ENCODE data around the gene TAC3.
A peak's percentile ranks its signal among the peaks of the same experiment; 100 is the strongest.
"Not testable (repeated sequence)": the region's sequence is repeated elsewhere in the genome, so short reads cannot be mapped to it uniquely, and the experiment has no call there.

Gene TAC3

DNA sequence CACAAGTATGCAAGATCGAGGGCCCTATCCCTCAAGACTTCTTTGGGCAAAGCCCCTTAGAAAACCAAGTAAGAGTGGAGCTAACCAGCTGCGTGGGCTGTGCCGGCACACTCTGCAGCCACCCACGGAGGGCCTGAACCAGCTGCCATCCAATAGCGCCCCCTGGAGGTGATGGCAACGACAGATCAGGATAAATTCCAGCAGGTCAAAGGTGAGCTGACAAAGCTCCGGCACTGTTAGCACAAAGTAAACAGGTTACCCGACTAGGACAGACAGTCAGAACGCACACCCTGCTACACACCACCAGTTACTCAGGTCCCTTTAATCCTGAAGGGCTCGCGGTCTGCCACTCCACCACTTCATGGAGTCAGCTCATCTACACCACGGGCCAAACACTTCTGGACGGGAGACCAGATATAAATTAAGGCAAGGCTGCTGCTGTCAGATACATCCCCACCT lies 14.9 kb downstream of the TAC3 start:
- peak in 1 of 2 experiments; percentile 54 for DNase-seq

DNA sequence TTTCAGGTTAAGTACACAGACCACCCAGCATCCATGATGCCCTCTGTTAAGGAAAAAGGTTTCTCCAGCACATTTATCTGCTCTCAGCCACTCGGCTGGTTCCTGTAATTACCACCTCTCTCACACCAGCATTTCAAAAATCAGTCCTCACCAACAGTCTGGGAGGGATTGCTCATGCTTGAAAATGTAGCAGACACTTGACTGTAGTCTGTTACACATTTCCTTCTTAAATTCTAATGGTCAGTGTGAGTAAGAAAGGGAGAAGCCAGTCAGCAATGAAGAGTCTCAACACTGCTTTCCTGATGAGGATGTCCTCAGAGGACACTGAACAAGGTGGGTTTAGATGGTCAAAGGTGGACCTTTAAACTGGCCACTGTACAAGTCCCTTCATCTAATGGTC lies 15.9 kb downstream of the TAC3 start:
- no peak for DNase-seq

DNA sequence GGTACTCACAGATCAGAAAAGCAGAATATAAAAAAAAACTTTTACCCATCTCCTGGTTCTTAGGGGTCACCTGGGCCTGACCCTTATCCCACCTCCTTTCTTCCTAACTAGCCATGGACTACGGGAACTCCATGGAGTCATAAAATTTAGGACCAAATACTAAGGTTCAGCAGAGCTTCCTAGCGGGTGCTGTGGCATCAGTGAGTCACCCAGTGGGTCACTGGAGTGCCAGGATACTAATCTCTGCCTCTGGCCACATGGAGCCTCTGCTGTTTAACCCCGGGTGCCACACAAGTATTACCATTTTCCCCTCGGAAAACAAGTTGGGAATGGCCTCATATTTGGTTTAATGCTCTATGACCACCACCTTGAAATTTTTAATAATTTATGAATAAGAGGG lies 16.9 kb downstream of the TAC3 start:
- DNase-seq, result no peak

DNA sequence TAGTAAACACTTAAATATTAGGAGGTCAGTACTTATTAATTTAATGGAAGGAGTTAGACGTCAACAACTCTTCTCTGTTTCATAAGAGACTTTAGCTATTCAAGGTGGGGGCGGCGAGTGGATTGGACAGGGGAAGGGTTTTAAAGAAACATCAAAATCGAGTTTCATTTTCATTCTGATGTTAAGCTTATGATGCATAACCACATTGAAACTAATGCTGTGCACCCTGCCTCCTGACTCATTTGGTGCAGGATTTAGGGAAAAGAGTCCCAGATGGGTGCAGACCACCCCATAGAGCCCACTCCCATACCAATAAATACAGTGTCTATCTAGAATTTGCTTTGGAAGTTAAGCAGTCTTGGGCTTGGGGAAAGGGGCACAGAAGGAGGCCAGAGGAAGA lies 17.3 kb downstream of the TAC3 start:
- no peak for DNase-seq

DNA sequence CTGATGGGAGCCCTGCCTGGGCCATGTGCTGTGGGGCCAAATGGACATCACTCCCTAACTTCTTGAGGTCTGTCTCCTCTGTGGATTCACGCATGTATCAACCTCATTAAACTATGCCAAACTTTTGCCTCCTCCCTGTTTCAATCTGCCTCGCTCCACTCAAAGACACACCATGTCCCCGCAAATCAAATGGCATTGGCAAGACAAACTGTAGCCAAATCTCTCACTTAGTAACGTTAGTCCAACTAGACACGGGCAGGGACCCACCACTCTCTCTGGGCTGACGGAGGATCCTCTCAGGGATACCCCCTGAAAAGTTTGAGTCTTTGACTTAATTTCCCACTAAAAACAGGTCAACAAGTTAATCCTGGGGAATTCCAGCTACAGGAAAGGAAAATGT lies 18.0 kb downstream of the TAC3 start:
- no peak for DNase-seq

DNA sequence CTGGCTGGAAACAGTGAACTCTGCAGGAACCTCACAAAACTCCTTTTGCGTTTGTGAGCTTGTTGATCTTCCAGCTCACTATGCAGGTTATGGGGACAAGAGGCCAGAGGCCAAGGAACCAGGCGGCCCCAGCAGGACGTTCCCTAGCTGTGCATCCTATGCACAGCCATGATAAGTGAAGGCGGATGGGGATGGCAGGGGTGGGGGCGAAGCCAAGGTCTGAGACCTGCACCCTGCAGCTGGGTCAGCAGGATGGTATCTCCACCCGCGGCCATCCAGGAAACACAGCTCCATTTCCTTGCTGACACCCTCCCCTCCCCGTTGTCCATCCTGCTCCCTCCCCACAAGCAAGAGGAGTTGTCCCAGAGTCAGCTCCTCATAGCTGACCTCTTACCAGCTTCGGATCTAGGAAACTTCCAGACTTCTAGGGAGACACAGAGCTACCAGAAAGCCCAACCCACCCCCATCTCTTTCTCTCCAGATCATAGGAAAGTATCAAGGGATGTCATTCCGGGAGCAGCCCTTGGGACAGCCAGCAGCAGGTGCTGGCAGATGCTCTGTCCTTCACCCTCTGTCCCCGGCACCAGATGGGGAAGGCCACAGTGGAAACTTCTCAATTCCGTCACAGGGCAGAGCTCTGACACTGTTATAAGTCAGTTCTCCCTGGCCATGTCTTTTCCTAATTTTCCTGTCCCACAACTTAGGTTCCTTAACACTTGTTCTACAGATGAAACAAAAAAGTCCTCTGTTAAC lies 19.4 kb downstream of the TAC3 start:
- DNase-seq, result no peak

DNA sequence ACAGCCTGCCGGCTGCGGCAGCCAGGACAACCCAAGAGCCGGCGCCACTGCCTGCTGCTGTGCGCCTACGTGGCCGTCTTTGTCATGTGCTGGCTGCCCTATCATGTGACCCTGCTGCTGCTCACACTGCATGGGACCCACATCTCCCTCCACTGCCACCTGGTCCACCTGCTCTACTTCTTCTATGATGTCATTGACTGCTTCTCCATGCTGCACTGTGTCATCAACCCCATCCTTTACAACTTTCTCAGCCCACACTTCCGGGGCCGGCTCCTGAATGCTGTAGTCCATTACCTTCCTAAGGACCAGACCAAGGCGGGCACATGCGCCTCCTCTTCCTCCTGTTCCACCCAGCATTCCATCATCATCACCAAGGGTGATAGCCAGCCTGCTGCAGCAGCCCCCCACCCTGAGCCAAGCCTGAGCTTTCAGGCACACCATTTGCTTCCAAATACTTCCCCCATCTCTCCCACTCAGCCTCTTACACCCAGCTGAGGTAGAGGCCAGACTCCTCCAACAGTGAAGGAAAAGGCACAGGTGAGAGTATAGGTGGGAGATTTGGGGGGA lies 20.3 kb downstream of the TAC3 start:
- no peak for DNase-seq

DNA sequence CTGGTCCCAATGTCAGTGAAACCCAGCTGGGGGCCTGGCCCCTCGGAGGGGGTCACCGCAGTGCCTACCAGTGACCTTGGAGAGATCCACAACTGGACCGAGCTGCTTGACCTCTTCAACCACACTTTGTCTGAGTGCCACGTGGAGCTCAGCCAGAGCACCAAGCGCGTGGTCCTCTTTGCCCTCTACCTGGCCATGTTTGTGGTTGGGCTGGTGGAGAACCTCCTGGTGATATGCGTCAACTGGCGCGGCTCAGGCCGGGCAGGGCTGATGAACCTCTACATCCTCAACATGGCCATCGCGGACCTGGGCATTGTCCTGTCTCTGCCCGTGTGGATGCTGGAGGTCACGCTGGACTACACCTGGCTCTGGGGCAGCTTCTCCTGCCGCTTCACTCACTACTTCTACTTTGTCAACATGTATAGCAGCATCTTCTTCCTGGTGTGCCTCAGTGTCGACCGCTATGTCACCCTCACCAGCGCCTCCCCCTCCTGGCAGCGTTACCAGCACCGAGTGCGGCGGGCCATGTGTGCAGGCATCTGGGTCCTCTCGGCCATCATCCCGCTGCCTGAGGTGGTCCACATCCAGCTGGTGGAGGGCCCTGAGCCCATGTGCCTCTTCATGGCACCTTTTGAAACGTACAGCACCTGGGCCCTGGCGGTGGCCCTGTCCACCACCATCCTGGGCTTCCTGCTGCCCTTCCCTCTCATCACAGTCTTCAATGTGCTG lies 21.0 kb downstream of the TAC3 start:
- no peak for DNase-seq

DNA sequence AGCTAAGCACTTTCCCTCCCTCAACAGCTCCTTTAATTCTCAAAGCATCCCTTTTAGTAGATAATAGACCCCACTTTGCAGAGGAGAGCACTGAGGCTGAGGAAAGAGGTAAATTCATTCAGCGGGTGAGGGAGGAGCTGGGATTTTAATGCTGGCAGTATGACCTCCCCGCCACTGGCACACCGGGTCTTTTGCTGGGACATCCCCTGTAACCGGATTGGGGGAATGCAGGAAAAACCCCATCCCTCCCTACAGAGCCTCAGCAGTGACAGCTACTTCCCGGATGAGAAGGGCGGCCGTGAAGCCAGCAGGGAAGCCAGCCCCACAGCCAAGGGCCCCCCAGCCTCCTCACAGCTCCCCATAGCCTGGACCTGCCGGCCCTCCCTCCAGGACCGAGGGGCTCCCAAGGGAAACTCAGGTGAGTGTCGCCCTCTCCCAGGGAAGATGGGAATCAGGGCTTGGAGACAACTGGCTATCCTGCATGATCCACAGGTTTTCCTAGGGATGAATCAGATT lies 22.0 kb downstream of the TAC3 start:
- DNase-seq, result no peak

DNA sequence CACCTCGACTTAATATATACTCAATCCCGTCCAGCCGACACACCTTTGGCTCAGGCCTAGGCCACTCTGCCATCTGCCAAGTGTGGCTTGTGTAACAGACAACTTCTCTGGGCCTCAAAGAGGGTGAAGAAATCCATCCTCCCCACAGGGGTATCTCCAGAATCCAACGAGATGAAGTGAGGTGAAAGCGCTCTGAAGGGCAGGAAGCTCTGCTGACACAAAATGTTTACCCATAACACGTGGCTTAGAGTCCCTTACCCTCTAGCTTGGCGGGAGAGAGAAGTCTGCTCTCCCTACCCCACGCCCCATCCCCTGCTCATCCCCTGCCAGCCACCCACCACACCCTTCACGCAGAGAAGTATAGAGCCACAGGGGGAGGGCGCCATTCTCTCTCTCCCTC lies 23.0 kb downstream of the TAC3 start:
- DNase-seq, result no peak

DNA sequence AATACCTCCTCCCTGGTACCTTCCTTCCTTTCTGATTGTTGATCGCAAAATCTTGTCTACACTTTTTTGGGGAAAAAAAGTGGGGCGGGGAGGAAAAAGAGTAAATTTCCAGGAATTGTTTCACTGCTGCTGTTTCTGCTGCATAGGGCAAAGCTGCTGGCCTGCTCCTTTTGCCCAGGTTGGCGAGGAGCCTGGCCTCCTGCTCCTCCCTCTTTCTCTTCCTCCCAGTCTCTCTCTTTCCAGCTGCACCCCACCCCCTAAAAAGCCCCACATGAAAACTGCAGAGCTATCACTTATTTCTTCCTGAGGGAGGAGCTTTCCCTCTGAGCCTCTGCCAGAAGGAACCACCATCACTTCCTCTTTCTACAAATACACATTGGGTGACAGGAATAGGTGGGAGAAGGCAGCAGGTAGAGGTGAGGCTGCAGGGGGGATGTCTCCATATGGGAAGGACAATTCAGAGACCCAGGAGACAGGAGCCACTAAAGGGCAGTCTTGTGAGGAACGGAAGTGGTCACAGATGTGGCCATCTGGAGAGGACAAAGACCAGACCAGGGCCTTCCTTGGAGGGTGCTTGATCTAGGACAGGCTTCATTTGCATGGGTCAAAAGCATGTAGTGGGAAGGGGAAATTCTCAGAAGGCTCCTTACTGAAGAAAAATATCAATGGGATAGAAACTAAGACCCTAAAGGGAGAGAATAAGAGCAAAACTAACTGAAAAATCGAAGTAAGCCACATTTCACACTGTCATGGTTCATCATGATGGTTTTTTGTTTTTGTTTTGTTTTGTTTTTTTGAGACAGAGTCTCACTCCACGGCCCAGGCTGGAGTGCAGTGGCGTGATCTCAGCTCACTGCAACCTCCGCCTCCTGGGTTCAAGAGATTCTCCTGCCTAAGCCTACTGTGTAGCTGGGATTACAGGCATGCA lies 24.7 kb downstream of the TAC3 start:
- no peak for DNase-seq

DNA sequence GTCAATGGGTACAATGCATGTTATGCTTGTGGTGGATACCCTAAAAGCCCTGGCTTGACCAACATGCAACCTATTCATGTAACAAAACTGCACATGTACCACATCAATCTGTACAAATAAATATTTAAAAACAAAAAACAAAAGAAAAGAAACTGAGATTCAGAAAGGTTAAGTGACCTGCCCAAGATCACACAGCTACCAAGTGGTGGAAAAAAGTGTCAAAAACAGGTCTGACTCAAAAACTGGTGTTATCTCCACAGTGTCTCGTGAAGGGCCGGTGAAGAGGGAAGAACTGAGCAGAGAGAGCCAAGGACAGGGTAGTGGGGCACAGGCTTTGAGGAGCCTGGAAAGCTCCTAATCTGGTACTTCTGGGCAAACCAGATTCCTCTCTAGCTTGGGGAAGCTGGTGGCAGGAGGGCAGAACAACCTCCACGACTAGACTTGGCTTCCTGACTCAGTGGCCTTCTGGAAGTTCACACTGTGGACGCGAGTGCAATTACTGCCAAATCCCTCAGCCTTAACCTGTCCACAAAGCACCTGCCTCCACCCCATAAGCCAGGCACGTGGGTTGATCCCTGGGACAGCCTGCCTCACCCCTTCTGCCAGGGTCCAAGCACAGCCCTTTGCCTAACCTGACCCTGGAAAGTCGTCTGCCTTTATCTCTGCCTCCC lies 25.5 kb downstream of the TAC3 start:
- DNase-seq, result no peak

DNA sequence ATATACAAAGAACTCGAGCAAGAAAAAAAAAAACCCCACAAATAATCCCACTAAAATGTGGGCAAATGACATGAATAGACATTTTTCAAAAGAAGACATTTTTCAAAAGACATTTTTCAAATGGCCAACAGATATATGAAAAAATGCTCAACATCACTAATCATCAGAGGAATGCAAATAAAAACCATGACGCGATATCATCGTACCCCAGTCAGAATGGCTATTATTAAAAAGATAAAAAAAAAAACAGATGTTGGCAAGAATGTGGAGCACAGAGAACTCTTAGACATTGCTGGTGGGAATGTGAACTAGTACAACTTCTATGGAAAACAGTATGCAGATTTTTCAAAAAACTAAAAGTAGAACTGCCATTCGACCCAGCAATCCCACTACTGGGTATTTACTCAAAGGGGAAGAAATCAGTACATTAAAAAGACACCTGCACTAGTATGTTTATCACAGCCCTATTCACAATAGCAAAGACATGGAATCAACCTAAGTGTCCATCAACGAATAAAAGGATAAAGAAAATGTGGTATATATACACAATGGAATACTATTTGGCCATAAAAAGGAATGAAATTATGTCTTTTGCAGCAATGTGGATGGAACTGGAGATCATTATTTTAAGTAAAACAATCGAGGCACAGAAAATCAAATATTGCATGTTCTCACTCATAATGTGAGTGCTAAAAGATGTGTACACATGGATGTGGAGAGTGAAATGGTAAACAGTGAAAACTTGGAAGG lies 26.3 kb downstream of the TAC3 start:
- no peak for DNase-seq

DNA sequence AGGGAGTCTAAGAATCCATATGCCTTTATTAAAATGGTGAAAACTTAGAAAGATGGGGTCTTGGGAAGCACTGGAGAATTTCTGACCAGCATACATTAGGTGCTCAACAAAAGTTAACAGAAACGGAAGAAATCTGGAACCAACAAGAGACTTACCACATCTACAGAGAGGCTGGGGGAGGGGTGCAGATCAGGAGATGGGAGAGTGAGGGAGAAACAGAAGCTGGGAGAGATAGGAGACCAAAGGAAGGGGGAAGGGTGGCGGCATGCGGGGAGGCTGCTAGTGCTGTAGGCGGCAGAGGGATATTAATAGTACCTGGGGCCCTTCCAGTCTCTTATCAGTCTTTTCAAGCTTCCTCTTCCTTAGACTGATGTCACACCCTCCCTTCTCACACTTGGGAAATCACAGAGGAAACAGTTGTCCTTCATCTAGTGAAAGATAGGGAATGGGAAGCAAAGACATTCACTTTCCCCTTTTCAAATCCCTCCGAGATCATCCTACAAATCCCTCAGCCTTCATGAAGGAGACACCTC lies 28.1 kb downstream of the TAC3 start:
- no peak for DNase-seq

DNA sequence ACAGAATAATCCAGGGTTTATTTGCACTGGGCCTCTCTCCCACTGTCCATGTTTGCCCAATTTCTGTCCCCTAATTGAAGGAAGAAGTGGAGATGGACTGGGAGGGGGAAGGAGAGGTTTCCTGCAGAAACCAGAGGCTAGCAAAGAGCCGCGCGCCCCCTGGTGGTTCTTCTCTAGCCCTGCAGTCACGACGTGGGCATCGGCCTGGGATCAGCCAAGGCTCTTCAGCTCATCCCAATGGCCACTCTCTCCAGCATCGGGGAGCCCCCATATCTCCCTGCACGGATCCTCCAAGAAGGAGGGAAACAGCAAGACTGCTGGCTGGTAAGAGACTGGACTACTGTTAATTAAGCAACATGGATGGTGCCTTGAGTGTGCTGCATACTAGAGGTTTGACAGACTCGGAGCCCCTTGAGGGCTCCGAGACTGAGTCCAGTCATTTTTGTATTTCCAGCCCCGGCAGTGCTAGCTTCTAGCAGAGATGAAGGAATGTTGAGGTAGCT lies 28.7 kb downstream of the TAC3 start:
- peak in 1 of 2 experiments; percentile 67 for DNase-seq

DNA sequence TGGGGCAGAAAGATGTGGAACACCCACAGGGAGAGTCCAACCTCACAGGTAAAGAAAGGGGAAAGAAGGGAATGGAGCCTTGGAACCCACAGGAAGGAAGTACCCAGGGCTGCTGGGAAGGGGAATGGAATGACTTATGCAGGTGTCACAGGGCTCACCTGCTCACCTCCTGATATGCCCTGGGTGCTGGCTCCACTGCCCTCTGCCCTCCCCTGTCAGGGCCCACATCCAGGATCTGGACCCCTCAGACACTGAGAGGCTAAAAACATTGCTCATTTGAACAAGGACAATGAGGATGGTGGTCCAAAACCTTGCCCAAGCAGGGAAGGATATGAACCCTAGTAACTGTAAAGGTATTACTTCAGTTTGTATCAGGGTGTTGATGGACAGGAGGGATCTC lies 29.3 kb downstream of the TAC3 start:
- no peak for DNase-seq

DNA sequence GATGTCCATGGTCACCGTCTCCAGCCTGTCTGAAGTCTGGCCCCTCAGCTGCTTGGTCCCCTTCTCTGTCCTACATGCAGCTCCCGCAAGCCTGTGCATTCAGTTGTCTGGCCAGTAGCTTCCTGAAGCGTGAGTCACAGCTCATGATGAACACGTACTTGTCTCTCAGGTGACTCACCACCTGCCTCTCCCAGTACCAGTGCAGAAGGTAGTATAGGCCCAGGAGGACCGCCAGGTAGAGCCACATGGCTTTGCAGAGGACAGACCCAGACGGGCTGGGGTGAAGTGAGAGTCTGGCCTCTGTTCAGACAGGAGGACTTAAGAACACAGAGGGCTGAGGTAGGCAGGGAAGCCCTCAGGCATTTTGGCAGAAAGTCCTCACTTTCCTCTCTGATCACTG lies 30.6 kb downstream of the TAC3 start:
- not testable (repeated sequence) for DNase-seq

DNA sequence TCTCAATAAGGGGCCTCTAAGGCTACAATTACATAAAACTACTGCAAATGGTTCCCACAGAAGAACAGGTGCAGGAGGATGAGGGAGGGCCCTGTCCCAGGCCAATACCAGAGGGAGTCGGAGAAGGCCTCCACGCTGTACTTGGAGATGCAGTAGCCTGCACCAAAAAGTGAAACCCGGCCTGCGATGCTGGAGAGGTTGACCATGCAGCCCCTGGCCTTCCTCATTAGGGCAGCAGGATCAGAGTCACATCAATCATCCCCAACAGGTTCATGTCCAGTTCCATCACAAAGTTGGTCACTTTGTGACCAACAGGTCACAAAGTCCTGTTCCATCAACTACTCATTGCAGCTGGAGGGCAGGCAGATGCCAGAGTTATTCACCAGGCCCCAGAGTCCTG lies 32.9 kb downstream of the TAC3 start:
- DNase-seq, result no peak

DNA sequence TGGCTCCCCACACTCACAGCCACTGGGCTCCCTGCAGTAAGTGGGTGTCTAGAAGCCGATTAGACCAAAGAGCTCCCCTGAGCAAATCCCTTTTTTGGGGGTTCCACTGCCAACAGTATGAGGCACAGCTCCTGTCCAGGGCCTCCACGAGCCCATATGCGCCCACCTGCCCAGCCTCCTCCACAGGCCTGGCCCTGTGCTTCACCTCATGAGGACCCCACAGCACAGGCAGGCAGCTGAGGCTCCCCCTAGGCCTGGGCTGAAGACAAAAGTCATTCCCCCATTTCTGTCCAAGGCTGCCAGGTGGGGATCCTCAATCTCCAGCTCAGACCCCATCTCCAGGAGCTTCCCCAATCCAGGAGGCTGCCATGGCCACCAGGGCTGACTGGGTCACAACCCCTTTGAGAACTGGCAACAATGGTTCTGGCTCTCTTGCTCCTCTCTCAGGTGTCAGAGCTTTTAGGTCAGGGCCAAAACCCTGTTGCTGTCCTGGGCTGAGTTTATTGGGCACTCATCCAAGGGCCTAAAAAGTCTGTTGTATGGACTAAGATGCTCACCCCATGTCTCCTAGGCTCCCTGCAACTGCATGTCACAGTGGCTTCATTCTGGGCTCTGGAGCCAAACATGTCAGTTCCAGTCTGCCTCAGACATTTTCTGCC lies 33.6 kb downstream of the TAC3 start:
- DNase-seq, result not testable (repeated sequence)

DNA sequence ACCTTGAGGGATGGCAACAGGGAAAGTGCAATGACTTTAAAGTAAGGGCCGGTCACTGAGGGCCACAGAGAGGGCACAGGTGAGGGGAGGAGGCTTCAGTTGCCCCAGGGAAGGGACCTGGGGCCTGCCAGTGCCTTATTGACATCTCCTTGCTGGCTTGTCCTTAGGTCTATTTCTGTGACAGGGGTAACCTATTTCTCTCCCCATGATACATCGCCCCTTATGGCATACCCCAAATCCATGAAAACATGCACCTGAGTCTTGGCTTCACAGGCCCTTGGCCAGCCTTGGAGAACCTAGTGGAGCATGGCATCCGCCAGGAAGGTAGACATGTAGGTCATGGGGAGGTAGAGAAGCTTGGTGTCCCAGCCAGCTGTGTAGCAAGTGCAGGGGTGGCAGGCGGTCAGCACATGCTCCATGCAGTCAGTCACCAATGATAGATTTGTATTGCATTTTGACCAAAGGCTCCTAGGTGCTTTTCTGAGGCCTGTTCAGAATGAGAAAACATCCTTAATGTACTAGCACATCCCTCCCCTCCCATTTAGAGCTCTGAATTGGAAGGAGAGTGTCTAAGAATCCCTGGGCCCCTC lies 35.3 kb downstream of the TAC3 start:
- DNase-seq, result no peak
